Heart left ventricle (tissue), 13 donors: ENCODE measurements around the gene FSTL4.

ENCODE experiments used
- POLR2A ChIP-seq, 2 donors: fragments of 450-650 bp; IDR thresholded peaks; one replicate each; pipeline ENCODE4 v1.6.1; 2017; ENCODE audit warnings: antibody characterized with exemption in 2 of 2, mild to moderate bottlenecking in 2 of 2, moderate library complexity in 2 of 2
- TF ChIP-seq, protein P1 (sequence below), 12 donors: fragments of 200-600 bp; sonication (generic) in 4 of 12; IDR thresholded peaks; one replicate each; pipeline versions ENCODE4 v1.5.0 to v1.8.0; 2018 to 2022; ENCODE audit warnings: antibody characterized with exemption in 12 of 12, mild to moderate bottlenecking in 5 of 12
- donor health status: ischemic (EF 13 %, LVEDD 7.1; RV severe dilation, severe dysfunction).
- donor health status: DM: no; HTN: yes; CAD: no.
- donor health status: DM: no; HTN: no; CAD: no.
- donor health status: ischemic (EF 25% LVEDD 6.9; RV normal size, moderate dysfunction).
- donor health status: ischemic (EF 25% LVEDD 5.7; RV mildly dilated, moderate dysfunction).
- donor health status: ischemic (EF 35%, LVEDD 5.7; RV mildly dilated, moderate dysfunction).
- donor health status: nonischemic (EF 11% LVEDD 7.7; RV severe dilation, severe dysfunction).
- donor health status: DM: yes; HTN: yes; CAD: no.
- donor health status: PGD.
- donor health status: ischemic (EF 29% LVEDD 5.4; RV normal size, mild dysfunction).
- donor health status: nonischemic (EF 23%, LVEDD 6.1; RV moderate dilation, normal function).

DNA sequence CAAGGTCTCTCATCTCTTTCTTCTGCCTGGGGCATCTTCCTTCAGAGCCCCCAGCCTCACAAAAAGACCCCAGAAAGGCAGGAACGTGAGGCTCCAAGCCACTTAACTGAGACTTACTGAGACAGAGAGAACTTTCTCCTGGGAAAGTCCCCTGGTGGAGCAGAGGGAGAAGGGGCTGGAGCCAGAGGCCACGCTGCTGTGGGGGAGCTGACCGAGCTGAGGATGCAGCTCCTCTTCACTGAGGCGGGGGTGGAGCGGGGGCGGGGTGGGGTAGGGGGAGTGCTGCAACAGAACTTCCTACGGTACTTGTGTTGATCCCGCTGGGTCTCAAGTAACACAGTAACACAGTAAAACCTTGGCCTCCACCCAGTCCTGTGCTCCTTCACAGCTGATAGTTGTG is 204.0 kb downstream of the FSTL4 start:
- no peak for TF ChIP-seq POLR2A (IDR thresholded peaks at IDR 0.05)
- TF ChIP-seq, protein P1, sequence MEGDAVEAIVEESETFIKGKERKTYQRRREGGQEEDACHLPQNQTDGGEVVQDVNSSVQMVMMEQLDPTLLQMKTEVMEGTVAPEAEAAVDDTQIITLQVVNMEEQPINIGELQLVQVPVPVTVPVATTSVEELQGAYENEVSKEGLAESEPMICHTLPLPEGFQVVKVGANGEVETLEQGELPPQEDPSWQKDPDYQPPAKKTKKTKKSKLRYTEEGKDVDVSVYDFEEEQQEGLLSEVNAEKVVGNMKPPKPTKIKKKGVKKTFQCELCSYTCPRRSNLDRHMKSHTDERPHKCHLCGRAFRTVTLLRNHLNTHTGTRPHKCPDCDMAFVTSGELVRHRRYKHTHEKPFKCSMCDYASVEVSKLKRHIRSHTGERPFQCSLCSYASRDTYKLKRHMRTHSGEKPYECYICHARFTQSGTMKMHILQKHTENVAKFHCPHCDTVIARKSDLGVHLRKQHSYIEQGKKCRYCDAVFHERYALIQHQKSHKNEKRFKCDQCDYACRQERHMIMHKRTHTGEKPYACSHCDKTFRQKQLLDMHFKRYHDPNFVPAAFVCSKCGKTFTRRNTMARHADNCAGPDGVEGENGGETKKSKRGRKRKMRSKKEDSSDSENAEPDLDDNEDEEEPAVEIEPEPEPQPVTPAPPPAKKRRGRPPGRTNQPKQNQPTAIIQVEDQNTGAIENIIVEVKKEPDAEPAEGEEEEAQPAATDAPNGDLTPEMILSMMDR (IDR thresholded peaks at IDR 0.05): no peak
